ENCODE measurements around the gene EPN1.
"Not testable (repeated sequence)": the region's sequence is repeated elsewhere in the genome, so short reads cannot be mapped to it uniquely, and the experiment has no call there.

EPN1 gene

DNA sequence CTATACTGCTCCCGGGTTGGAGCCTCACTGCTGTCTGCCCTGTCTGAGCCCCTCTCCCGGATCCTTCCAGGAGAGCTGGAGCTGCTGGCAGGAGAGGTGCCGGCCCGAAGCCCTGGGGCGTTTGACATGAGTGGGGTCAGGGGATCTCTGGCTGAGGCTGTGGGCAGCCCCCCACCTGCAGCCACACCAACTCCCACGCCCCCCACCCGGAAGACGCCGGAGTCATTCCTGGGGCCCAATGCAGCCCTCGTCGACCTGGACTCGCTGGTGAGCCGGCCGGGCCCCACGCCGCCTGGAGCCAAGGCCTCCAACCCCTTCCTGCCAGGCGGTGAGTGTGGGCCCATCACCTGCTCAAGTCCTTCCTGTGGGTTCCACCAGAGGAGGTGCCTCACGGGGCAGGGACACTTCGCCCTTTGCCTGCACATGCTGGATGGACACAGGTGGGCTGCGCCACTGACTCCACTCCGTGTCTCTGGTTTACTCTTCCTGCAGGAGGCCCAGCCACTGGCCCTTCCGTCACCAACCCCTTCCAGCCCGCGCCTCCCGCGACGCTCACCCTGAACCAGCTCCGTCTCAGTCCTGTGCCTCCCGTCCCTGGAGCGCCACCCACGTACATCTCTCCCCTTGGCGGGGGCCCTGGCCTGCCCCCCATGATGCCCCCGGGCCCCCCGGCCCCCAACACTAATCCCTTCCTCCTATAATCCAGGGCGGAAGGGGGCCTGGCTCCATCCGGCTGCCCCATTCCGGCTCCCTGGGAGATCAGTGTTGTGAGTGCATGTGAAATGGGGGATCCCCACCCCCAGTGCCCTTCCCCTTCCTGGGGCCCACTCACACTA, 19.8 kb downstream of the EPN1 start:
- no peak for DNase-seq

DNA sequence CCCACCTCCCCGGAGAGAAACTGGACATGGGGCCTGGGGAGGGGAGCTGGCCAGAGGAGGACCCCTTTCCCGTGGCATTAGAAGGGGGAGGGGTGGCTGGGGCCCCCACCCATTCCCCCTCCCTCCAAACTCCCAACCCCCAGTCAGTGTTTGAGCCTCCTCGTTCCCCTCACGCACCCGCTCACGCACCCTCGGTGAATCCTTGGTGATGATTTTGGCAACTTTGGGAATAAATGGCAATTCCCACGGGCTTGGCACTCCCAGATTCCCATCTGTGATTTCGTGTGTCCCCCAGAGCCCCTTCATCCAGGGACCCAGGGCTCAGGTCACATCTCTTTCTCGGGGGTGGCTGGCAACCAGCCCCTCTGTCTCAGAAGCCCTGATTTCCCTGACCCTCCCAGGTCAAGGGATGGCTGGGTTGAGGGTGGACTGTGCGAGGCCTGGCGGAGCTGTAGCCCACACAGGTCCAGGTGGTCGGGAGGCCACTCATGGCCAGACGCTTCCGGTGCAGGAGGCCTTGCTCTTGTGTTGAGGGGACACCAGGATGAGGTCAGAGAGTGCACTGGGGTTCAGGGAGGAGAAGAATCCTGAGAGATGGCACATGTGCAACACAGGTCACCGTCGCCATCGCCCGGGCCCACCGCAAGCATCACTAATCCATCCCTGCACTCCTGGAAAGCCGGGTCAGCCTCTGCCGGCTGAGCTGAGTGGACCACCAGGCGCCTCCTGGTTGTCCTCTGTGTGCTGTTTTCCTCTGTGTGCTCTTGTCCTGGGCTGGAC, 20.7 kb downstream of the EPN1 start:
- no peak for DNase-seq

DNA sequence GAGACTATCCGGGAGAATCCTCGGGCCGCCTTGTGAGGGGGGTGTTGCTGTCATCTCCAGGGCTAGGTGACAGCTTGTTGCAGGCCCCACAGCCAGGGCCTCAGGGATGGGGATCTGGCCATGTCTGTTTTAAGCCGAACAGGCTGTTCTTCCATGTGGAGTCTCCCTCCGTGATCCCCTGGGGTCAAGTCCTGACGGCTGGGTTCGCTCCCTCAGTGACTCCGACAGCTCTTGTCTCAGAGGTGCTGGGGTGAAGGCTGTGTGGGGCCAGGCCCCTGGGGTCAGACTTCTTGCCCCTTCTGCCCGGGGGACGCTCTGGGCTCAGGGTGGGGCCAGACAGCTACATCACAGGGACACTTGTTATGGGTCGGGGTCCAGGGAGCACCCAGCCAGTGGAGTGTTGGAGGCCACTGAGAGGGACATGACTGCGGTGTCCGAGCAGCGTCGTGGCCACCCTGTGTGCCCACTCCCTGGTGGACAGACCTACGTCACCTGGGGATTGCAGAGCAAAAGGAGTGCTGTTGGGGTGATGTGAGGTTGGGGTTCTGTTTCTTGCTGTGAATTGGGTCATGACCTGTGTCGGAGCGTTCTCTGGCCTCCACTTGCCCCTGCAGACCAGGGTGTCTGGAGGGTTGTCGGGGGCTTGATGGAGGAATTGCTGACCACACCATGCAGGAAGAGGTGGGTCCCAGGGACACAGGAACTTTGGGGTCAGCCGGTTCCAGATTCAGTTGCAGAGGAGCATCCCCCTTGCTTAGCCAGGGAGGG, 21.5 kb downstream of the EPN1 start:
- no peak for DNase-seq

DNA sequence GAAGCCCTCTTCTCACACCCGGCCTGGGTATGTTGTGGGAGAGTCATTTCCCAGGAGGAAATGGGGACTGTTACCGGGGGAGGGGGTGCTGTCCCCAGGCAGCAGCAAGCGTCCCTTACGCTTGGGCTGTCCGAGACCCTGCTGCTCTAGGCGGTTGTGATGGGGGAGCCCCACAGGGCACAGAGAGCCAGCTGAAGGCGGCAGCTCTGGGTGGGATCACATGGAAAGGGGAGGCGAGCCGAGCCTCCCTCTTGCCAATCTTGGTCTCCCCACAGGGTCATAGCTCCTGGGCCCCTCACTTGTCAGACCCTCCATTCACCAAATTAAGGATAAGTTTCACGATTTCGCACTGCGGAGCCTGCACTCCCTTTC, 22.0 kb downstream of the EPN1 start:
- DNase-seq, result no peak

DNA sequence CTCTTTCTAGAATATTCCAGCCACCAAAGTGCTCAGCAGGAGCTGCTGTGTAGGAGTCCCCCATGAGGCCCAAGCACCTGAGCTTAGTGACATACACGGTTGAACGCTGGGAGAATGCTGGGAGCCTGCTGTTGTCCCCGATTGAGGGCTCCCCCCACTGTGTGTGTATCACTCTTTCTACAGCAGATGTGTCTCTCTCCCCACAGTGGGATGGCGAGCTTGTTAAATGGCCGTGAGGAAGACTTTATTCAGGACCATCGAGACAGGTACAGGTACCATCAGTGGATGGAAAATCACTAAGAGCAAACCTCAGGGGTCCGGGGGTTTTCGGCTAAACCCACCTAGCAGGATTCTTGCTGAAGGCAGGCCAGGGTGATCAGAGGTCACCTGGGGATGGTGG, 22.7 kb downstream of the EPN1 start:
- no peak for DNase-seq

DNA sequence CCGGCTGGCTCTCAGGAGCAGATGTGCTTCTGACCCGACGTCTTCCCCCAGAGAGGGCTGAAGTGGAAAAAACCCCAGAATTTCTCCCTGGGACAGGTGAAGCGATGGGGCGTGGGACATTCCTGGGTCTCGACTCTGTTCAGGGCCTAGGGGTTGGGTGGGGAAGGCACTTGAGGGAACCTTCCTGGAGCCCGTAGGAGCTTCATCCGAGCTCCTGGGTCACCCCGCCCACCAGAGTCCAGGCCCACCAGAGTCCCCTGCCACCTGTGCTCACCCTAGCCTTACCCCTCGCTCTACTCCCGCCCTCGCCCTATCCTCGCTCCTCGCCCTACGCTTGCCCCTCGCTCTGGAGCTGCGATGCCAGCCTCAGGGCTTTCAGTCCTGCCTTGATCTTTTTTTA, 23.2 kb downstream of the EPN1 start:
- DNase-seq, result no peak

DNA sequence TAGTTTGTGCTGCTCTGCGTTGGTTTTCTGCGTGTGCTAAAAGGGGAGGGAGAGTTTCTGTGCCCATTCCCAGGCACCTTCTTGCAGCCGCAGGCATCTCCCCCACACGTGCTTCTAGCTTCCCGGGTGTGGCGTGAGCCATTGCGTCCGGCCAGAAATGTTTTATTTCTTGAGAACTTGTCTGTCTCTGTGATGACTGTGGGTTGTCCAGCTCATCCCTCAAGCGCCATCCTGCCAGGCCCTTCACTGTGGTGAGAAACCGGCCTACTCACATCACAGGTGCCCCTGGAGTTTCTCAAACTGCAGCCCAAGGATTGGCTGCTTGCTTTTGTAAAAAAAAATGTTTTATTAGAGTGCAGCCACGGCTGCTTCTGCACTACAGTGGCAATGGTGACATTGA, 24.2 kb downstream of the EPN1 start:
- DNase-seq, result no peak

DNA sequence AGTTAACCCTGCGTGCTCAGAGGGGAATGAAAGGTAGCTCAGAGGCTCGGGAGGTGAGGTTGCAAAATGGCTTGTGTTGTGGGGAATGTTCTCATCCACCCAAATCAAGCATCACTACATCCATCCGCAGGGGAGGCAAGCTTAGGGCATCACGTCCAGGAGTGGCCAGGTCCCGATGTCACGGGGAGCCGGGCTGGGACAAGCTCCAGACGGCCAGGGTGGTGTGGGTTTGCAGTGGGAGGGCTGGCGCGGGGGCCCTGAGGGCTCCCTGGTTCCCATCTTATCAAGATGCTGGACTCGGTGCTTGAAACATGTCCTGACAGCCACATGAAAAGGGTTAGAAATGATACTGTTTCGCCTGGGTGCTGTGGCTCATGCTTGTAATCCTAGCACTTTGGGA, 25.8 kb downstream of the EPN1 start:
- no peak for DNase-seq

DNA sequence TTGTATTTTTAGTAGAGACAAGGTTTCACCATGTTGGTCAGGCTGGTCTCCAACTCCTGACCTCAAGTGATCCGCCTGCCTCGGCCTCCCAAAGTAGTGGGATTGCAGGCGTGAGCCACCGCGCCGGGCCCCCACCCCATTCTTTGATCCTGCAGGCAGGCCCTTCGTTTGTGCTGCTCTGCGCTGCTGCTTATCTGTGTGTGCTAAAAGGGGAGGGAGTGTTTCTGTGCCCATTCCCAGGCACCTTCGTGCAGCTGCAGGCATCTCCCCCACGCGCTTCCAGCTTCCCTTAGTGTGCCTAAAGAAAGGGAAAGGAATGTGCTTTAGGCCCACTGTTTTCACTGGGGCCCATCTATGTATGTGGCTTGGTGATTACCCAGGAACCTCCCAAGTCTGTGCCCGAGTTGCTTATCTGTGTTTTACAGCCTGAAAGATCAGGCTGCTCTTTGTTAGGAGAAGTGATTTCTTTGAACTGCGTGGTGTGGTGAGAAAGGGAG, 27.2 kb downstream of the EPN1 start:
- no peak for DNase-seq

DNA sequence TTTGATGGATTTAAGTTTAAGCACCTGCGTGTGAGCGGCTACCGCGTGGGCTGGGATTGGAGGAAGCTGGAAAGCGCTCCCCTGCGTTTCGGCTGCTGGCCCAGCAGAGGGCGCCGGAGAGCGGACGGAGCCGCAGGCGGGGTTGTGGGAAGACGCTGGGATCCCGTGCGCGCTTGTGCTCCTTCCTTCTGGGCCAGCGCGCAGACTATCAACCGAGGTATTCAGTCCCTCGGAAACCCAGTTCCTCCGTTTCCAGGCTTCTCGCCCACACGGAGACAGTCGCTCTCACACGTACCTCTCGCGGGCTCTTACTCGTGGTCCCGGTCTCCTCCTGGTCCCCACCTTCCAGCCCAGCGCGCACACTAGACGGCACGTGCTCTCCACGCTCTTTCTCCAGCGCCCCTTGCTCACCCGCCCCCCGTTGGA, 28.8 kb downstream of the EPN1 start:
- DNase-seq, result no peak

DNA sequence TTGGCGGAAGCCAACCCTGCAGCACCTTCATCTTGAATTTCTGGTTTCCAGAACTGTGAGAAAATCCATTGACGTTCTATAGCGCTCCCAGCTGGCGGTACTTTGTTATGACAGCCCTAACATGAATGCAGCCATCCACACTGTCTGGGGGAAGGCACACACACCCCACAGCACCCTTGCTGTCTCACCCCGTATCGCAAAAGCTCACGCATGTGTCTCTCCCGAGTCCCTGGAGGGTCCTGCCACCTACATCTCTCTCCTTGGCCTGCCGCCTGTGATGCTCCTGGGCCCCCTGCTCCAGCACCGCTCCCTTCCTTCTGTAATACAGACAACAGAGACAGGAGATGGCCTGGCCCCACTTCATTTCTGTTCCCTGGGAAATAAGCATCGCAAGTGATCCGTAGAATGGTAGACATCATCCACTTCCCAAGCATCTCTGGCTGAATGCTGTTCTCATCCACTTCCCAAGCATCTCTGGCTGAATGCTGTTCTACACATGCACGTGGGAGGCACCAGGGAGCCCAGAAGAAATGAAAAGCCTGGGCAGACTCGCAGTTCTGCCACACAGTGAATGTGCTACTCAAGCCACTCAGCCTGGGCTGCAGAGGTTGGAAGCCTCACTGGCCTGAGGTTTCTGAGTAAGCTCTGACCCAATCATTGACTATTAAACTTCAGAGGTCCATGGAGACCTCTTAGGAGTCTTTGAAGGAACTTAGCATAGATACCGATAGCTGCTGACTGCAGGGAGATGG, 29.6 kb downstream of the EPN1 start:
- no peak for DNase-seq

DNA sequence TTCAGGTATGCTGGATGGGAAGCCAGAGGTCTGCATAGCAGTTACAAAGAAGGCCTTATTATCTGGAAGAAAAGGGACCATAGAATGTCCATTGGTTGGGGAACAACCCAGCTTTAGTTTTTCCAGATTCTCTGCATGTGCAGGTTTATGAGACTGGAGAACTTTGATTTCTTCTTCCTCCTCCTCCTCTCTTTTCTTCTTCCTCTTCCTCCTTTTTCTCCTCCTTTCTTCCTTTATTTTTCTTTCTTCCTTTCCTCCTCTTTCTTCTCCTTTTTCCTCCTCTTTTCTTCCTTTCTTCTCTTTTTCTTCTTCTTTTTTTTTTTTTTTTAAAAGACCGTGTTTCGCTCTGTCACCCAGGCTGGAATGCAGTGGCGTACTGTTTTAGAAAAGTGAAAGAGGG, 30.9 kb downstream of the EPN1 start:
- DNase-seq, result no peak

DNA sequence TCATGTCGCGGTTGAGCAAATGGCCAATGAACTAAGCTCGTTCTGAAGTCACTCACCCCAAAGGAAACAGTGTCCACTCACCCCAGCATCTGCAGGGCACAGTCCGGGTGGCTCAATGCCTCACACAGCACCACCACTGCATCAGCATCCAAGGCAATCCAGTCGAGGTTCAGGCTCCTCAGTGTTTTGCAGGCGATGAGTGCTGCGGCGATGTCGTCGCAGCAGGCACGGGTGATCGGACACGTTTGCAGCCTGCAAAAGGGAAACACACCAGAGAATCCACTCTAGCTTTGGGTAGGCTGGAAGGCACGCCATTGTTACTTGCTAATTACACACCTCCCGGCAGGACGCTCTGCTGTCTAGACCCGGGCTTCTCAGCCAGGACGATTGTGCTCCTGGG, 36.7 kb downstream of the EPN1 start:
- no peak for DNase-seq

DNA sequence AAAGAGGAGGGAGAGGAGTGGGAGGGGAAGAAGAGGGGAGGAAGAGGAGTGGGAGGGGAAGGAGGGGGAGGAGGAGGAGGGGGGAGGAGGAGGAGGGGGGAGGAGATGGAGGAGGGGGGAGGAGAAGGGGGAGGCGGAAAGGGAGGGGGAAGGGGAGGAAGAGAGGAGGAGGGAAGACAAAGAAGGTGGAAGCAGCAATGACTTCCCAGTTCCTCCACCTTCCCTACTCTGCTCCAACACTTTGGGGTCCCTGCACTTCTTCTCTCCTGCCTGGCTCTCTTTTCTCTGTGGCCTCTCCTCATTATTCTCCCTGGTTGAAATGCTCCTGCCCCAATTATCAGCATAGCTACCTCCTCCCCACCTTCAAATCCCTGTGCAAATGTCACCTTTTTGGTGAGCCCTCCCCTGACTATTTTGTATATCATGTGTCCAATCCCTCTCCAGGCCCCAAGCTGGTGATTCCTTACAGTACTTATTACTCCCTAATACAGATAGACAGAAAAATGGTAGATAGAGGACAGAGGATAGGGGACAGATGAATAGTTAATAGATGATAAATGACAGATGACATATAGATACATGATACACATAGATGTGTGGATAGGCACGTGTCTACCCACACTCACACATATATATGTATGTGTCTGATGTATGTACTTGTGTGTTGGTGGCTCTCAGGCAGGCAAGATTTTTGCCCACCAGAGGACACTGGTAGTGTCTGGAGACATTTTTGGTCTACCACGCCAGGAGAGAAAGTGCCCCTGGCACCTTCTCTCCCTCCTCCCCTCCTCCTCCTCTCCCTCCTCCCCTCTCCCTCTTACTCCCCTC, 38.0 kb downstream of the EPN1 start:
- DNase-seq, result no peak

DNA sequence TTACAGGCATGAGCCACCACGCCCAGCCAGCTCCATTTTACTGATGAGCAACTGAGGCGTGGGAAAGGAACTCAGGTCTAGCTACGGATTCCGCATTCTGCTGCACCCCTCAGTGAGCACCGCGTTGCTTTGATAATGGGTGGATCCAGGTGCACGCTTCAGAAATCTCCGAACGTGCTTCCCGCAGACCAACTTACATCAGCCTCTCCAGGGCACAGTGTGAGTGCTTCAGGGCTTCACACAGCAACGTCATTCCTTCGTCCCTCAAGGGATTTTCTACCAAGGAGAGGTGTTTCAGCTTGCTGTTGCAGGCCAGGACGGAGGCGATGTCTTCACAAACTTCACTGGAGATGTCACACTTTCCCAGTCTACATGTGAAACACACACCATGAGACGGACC, 41.5 kb downstream of the EPN1 start:
- no peak for DNase-seq

DNA sequence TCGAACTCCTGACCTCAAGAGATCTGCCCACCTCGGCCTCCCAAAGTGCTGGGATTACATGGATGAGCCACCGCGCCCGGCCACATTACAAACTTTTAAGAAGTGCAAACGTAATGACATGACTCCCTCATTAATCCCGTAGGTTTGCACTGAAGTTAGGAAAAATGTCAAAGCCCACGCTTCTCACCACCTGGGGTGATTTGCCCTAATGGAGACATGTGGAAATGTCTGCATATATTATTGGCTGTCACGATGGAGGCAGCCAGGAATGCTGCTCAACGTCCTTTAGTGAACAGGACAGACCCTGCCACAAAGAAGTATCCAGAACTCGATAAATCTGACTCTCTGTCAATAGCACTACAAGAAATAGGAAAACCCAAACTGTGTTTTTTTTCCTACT, 42.2 kb downstream of the EPN1 start:
- DNase-seq, result no peak

DNA sequence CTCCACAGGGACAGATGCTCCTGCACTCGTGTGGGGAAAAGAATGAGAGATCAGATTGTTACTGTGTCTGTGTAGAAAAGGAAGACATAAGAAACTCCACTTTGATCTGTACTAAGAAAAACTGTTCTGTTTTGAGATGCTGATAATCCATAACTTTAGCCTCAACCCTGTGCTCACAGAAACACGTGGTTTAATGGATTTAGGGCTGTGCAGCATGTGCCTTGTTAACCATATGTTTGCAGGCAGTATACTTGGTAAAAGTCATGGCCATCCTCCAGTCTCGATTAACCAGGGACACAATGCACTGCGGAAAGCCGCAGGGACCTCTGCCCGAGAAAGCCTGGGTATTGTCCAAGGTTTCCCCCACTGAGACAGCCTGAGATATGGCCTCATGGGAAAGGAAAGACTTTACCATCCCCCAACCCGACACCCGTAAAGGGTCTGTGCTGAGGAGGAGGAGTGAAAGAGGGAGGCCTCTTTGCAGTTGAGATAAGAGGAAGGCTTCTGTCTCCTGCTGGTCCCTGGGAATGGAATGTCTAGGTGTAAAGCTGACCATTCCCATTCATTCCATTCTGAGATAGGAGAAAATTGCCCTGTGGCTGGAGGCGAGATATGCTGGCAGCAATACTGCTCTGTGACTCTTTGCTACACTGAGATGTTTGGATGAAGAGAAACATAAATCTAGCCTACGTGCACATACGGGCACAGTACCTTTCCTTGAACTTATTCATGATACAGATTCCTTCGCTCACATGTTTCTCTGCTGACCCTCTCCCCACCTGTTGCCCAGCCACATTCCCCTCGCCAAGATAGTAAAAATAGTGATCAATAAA, 43.1 kb downstream of the EPN1 start:
- DNase-seq, result not testable (repeated sequence)

DNA sequence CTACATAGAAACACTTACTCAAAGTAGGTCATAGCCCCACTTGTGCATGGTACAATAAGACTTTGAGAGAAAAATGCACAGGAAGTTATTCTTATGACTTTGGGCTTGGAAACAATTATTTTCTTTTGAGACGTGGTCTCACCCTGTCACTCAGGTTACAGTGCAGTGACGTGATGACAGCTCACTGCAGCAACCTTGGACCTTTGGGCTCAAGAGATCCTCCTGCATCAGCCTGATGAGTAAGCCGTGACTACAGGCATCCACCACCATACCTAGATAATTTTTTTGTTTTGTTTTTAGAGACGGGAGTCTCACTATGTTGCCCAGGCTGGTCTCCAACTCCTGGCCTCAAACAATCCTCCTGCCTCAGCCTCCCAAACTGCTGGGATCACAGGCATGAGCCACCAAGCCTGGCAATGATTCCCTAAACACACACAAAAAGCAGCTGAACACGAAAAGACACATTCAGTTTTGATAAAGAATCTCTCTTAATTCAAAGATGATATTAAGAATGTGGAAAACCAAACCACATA, 45.3 kb downstream of the EPN1 start:
- DNase-seq, result no peak

DNA sequence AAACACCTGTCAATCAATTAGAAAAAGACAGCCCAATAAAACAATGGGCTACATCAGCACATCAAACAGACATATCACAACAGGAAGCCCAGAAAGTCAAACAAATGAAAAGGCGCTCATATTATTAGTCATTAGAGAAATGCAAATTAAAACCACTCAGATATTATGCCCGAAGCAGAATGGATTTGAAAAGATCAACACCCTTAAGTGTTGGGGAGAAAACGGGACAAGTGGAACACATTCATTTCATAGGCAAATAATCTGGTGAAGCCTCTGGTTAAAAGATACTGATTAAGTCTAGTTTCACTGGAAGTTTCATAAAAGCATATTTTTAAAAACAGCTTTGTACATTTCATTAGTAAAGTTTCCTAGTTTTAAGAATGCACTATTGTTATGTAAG, 45.8 kb downstream of the EPN1 start:
- no peak for DNase-seq

DNA sequence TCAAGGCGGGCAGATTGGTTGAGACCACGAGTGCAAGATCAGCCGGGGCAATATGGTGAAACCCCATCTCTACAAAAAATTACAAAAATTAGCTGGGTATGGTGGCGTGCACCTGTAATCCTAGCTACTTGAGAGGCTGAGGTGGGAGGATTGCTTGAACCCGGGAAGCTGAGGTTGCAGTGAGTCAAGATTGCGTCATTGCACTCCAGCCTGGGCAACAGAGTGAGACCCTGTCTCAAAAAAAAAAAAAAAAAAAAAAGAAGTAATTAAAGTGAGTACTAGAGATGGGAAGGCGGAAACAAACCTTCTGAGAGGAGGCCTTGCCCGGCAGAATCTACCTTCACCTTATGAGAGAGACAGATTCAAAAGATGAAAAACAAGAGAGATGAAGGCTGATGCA, 48.5 kb downstream of the EPN1 start:
- no peak for DNase-seq

DNA sequence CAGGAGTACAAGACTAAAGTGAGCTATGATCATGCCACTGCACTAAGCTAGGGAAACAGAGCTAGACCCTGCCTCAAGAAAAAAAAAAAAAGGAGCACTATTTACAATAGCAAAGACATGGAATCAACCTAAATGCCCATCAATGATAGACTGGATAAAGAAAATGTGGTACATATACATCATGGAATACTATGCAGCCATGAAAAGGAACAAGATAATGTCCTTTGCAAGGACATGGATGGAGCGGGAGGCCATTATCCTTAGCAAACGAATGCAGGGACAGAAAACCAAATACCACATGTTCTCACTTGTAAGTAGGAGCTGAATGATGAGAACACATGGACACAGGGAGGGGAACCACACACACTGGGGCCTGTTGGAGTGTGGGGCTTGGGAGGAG, 55.4 kb downstream of the EPN1 start:
- not testable (repeated sequence) for DNase-seq
